HG02759 (cell line): ENCODE results near the gene SHLD2.
"Not testable (repeated sequence)": the region's sequence is repeated elsewhere in the genome, so short reads cannot be mapped to it uniquely, and the experiment has no call there.

Source experiments
- ATAC-seq: cut with Tn5 transposase; IDR thresholded peaks from one replicate; pipeline ENCODE4 v1.9.1; 2021; ENCODE audit warnings: mild to moderate bottlenecking, moderate library complexity; ENCODE audit not compliant: unreplicated experiment

SHLD2 gene

DNA sequence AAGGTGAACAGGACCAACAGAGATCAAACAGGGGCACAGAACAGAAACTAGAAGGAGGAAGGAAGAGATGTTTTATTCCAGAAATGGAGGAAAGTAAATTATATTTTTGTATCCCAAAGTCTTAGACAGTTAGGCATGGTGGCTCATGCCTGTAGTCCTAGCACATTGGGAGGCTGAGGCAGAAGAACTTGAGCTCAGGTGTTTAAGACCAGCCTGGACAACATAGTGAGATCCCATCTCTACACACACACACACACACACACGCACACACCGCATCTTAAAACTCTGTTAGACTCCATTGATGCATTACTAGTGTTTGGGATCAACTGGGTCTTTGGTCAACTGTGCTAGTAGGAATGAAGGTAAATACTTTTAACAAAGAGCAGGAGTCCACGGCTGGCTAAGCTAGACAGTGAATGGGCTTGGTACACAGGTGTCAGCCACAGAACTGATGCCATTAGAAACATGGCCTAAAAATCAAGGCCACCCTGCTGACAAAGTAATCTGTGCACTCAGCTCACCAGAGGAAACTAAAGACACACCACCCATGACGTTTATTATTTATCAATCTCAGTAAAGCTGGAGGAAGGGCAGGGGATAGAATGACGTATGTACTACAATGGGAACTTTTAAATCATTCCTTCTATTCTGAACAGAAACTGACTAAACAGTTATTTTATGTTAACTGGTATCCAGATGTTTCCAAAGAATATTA lies 11.3 kb upstream of the SHLD2 start:
- peak; percentile 39 for ATAC-seq

DNA sequence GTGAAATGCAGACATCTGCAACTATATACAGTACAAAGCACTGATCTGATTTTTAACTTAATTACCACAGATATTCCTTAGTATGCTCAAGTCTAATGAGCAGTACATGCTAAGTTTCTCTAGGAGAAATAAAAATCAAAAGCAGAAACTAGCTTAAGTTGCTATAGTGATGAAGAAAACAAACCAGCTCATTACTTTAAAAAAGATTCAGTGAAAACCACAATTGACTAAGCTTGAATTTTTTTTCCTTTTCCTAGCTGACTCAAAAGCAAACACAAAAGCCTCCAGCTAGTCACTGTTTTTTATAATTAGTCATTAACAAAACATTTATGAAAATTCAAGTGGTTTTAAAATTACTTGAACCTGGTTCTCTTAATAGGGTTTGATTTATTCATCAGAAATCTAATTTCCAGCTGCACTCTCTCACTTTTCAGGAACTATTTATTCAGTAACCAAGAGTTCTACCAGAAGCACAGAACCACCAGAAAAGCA lies 10.7 kb upstream of the SHLD2 start:
- peak; percentile 66 for ATAC-seq

- no peak for ATAC-seq
Measured at GRCh38 chr10:87085537-87085936, 9.5 kb upstream of the SHLD2 start.

DNA sequence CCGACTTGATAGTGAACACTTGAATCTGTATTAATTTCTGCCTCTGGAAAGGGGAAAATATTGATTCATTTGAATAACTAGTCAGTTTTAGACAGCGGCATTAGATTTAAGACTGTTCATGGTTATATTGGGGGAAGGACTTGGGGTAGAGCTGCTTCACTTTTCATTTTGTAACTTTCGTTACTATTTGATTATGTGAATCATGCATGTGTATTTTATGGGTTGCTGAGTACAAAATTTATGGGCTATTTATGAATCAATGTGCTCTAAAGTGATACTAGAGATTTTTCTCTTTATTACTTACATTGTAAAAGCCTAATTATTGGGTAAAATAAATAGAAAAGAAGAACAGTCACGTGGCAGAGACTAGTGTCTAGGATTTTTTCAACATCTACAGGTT lies 5.3 kb upstream of the SHLD2 start:
- no peak for ATAC-seq

- no peak for ATAC-seq
Measured at GRCh38 chr10:87090779-87091178, 4.2 kb upstream of the SHLD2 start.

DNA sequence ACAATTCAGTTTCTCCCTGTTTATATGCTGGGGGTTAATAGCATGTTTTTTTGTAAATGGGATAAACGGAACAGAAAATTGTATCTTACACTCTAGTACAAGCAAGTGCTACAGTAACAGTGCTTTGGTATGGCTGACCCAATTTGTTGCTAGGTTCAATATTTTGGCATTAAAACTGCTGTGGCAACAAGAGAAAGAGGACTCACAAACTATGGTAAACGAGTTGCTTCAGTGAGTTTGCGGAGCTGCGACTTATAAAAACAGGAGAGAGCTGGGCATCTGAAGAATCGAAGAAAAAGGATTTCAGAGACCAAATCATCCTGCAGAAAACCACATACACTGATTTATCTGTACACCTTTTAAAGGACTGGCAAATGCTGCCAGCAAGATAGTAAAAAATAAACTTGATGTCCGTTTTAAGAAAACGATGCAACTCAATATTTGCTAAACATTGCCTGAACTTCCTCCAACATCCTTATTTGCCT lies 2.6 kb upstream of the SHLD2 start:
- ATAC-seq: no peak

DNA sequence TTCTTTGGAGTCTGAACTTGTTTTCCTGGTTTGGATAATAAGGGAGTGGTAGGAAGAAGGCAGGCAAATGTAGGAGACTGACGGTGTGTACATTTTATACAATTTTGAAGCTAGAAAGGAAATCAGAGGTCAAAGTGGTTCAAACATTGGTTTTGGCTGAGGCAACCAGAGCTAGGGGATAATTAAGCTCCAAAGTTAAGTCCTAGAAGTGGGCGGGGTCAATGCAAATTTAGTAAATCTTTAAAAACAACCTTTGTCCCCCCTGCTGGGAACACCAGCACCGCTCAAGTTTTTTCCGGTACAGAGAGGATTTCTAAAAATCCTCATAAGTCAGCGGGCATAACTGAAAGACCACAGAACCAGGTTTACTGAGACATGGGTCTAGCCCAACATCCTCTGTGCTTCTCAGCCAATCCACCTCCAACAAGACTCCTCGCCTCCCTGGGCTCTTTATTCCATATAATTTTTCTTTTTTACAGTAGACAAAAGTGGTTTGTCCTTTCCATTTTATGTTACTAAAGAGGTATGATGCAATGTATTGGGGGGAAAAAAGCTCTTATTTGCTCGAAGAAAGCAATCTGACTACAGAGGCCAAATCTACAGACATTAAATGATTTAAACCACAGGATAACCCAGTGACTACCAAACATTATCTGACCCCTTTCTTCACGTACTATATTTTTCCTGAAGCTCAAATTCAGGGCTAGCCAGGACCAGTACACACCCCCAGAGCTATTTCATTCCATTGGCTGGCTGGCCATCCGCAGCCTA lies 2.0 kb upstream of the SHLD2 start:
- ATAC-seq: no peak

DNA sequence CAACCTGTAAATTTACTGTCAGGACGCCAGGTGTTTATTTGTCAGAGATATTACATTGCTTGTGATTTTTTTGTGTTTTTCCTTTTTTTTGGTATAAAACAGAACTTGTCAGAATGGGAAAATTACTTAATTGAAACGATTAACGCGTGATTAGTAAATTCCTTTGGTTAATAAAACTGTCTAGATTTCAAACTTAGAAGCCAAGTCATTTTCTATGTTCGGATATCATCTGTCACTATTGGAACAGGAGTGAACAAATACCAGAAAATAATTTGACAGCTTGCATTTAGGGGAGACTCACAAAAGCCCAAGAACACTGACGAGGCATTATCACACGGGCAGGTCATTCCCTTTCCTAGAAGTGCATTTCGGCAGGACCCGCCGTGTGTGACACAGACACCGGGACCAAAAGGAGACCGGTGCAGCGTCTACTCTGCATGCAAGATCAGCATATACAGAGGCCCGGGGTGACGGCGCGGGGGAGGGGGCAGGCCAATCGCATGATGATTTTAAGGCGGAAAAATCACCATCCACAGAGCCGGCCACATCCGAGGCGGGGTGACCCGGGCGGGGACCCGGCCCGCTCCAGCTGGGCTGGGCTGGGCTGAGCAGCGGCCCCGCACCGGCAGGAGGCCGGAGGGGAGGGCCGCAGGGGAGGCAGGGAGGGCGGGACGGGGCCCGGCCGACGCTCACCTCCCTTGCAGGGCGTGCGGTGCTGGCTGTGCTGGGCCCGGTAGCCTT lies 1.2 kb upstream of the SHLD2 start:
- ATAC-seq: peak; percentile 26

DNA sequence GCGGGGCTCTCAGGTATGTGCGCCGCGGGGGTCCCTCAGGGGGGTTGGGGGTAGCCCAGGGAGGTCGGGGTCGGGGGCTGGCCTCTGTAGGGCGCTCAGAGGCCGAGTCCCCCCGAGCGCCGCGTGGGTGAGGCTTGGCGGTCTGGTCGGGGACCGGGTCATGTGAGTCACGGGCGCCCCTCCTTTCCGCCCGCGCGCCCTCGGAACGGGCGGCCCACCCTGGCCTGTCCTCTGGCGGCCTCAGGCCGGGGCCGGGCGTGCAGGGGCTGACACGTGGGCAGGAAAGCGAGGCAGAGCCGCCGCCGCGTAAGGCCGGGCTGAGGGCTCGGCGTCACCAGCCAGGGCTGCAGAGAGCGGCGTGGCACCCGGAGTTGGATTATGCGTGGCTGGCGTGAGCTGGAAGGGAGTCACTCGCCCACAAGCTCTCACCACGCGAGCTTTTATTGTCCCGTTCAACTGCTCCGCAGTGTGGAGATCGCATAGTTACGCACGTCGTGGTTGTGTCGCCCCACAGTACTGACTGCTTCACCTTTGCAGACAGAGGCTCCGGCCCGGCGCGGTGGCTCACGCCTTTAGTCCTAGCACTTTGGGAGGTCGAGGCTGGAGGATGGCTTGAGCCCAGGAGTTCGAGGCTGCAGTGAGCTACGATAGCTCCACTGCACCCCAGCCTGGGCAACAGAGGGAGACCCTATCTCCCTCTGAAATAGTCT lies 385 bp downstream of the SHLD2 start:
- peak; percentile 62 for ATAC-seq

DNA sequence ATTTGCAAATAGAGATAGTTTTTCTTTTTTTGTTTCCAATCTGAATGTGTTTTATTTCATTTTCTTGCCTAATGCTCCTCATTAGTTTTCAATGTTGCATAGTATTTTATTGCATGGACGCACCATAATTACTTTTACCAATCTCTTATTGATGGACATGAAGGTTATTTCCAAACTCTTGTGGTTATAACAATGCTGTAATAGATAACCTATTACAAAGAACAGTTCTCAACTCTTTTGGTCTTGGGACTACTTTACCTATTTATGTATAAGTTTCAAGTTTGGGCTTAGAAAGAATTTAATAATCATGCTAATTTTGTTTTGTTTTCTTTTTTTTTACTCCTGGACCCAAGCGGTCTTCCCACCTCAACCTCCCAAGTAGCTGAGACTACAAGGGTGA lies 7.0 kb downstream of the SHLD2 start:
- ATAC-seq: no peak

- not testable (repeated sequence) for ATAC-seq
Measured at GRCh38 chr10:87104727-87105126, 9.7 kb downstream of the SHLD2 start.

GRCh38 chr10:87105446-87106124 lies 10.6 kb downstream of the SHLD2 start:
- ATAC-seq: no peak

DNA sequence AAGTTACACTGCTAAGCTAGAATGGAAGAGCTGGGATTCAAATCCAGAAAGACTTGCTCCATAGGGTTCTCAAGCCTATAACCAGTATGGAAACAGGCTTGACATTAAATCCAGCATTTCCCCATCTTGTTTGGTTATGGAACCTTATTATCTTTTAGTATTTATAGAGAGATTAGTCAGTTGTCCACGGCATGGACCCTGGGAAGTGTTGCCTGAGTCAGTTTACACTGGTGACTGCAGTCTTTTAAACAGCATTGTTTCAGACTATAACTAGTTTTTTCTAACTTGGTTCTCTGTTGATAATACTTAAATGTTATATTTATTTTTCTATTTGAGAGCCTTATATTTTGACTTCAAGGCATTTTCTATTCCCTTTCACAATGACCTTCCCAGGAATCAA lies 23.1 kb downstream of the SHLD2 start:
- not testable (repeated sequence) for ATAC-seq

DNA sequence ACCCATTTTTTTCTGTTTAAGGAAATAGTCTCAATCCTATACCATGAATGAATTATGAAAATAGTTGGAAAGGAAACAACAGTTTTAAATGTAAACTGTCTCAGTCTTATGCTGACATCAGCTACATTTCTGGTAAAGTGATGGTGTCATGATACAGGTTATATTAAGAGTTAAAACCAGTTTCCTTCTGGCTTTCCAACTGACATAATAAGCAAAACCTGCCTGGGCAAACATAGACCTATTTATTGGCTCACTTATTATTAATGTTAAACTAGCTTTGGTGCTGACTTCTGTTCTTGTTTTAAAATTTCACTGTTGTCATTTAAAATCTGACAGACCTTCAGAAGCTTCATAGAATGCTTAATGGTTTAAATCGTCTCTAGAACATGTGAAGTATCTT lies 24.0 kb downstream of the SHLD2 start:
- not testable (repeated sequence) for ATAC-seq

DNA sequence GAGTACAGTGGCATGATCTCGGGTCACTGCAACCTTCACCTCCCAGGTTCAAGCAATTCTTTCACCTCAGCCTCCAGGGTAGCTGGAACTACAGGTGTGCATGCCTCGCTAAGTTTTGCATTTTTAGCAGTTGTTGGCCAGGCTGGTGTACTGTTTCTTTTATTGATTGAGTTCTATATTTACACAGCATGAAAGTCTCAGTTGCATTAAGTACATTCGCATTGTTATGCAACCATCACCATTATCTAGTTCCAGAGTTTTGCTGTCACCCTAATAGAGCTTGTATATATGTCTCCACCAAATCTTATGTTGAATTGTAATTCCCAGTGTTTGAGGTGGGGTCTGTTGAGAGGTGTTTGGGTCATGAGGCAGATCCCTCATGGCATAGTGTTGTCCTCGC lies 28.3 kb downstream of the SHLD2 start:
- ATAC-seq: not testable (repeated sequence)

DNA sequence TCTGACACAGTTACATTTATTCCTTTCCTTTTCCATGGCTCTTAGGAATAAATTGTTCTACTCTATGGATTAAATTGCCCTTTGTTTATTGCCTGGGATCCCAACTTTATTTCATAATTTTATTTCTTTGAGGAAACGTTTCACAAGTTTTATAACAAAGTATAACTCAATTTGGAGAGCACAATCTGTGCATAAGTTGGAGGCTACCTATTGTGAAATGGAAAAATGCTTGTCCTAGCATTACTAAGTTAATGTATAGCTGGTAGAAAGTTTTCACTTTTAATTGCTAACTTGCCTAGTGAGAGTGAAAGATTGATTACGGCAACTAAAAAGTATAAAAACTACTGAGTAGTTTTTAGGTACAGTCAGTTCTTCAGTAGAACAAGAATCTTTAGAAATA lies 32.0 kb downstream of the SHLD2 start:
- not testable (repeated sequence) for ATAC-seq

- ATAC-seq: not testable (repeated sequence)
Measured at GRCh38 chr10:87127607-87128156, 32.7 kb downstream of the SHLD2 start.

GRCh38 chr10:87132176-87132575 lies 37.2 kb downstream of the SHLD2 start:
- not testable (repeated sequence) for ATAC-seq

DNA sequence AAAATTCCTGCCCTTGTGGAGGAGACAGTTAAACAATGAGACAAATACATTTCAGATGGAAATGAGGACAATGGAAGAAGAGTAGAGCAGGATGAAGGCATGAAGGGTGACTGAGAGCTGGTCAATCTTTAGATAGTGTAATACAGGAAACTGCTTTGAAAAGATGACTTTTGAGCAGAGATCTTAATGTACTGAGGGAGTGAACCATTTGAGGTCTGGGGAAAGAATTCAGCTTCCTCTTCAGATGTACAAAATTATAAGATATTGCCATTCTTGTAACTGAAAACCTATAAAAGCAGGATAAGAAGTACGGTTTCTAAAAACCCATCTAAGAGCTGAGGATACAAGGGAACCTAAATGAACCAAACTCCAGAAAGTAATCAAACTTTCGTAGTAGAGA lies 38.9 kb downstream of the SHLD2 start:
- not testable (repeated sequence) for ATAC-seq

- not testable (repeated sequence) for ATAC-seq
Measured at GRCh38 chr10:87134440-87134839, 39.4 kb downstream of the SHLD2 start.
